IPS DF 6.9 (cell line): ENCODE results near the gene IL7R.
"Not testable (repeated sequence)": the region's sequence is repeated elsewhere in the genome, so short reads cannot be mapped to it uniquely, and the experiment has no call there.

ENCODE experiments used
- DNase-seq: peaks from one replicate; pipeline ENCODE4 v3.0.0-alpha.2; 2013; ENCODE audit warnings: low read depth, low spot score
- H3K27ac ChIP-seq: one replicate; pipeline ENCODE4 v1.5.1; 2013; ENCODE audit warnings: low read length, control low read depth
- H3K27me3 ChIP-seq: 2 replicates; pipeline ENCODE4 v1.6.1; 2013; ENCODE audit warnings: mild to moderate bottlenecking, low read length; ENCODE audit not compliant: control insufficient read depth, insufficient read depth
- H3K36me3 ChIP-seq: 2 replicates; pipeline ENCODE4 v1.6.1; 2013; ENCODE audit warnings: low read length; ENCODE audit not compliant: control insufficient read depth, insufficient read depth
- H3K4me1 ChIP-seq: 2 replicates; pipeline ENCODE4 v1.6.1; 2013; ENCODE audit warnings: low read length; ENCODE audit not compliant: control insufficient read depth, insufficient read depth
- H3K4me3 ChIP-seq: 2 replicates; pipeline ENCODE4 v1.5.1; 2013; ENCODE audit warnings: mild to moderate bottlenecking, low read length
- H3K9me3 ChIP-seq: 2 replicates; pipeline ENCODE4 v1.6.1; 2013; ENCODE audit warnings: low read length, inconsistent platforms; ENCODE audit not compliant: control insufficient read depth, insufficient read depth
- WGBS: extraction: QIAGEN DNeasy Blood & Tissue Kit; methylation state at CpG from one replicate; pipeline ENCODE4 v1.1.7; 2013; ENCODE audit warnings: mixed read lengths, missing lambda C conversion rate; ENCODE audit not compliant: insufficient read length, insufficient coverage; 5-methylcytosine and 5-hydroxymethylcytosine counted together

IL7R gene

DNA sequence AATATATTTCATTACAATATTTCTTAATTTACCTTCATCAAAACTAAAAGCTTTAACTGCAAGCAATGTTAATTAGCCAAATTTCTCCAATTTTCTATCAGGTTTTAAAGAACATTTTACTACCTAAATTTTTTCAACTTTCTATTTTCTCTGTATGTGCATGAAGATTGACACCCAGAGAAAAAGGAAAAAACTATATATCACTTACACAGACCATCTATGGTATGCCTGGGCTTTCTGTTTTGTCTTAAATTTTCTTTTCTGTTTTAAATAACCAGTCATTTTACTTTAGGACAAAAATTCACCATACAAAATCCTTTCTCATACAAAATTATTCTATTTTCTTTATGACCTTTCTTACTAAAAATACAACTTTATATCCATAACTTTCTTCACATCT, 13.8 kb upstream of the IL7R start:
- peaks cover 3% of the 10 kb centered on the region for H3K9me3 ChIP-seq
- H3K4me1 ChIP-seq = no peaks in the 10 kb centered on the region
- H3K27ac ChIP-seq = no peak overlapping the region
- no peaks in the 10 kb centered on the region for H3K36me3 ChIP-seq
- no peaks in the 10 kb centered on the region for H3K27me3 ChIP-seq
- DNase-seq = no peak
- no peak overlapping the region for H3K4me3 ChIP-seq

DNA sequence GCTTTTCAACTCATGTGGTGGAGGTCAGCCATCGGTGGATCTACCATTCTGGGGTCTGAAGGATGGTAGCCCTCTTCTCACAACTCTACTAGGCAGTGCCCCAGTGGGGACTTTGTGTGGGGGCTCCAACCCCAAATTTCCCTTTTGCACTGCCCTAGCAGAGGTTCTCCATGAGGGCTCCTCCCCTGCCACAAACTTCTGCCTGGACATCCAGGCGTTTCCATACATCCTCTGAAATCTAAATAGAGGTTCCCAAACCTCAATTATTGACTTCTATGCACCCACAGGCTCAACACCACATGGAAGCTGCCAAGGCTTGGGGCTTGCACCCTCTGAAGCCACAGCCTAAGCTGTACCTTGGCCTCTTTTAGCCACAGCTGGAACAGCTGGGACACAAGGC, 11.2 kb upstream of the IL7R start:
- H3K27ac ChIP-seq, H3K4me3 ChIP-seq, DNase-seq, H3K9me3 ChIP-seq, H3K36me3 ChIP-seq, H3K4me1 ChIP-seq, H3K27me3 ChIP-seq: not testable (repeated sequence)
- no CpG with 5 or more reads among the region's 2 CpGs for WGBS

DNA sequence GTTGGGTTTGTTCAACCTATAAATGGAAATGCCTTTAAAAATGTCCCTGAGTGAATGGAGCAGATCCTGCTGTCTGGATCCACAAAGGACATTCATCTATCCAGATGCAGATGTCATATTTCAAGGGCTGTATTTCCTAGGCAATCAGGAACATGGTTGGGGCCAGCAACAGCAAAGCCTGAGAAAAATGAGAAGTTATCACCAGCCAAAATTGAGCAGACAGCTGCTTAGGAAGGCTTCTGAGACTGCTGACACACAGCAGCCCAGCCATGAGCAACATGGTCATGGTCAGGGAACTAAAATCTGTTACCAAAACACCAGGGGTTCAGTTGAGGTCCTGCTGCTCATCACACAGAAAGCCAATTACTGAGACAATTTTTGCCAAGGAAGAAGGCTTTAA, 9.2 kb upstream of the IL7R start:
- Histone ChIP-seq H3K36me3 (no peaks in the 10 kb centered on the region), H3K4me3 (no peak overlapping the region), H3K27ac (no peak overlapping the region), H3K9me3 (peaks cover 3% of the 10 kb centered on the region), H3K27me3 (no peaks in the 10 kb centered on the region), H3K4me1 (no peaks in the 10 kb centered on the region)
- DNase-seq = no peak

DNA sequence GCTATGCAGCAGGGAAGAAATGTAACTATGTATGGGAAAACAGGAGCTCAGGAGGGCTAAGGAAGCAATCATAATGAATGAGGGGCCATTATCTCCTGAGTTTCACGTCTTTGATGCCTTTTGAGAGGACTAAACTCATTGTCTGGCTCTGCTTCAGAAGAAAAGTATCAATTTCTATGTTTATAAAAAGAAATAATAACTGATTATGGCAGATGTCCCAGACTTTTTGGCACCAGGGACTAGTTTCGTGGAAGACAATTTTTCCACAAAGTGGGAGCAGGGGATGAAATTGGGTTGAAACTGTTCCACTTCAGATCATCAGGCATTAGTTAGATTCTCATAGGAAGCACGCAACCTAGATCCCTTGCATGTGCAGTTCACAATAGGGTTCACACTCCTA, 8.7 kb upstream of the IL7R start:
- no CpG with 5 or more reads among the region's 3 CpGs for WGBS
- Histone ChIP-seq H3K4me1 (no peaks in the 10 kb centered on the region), H3K27me3 (no peaks in the 10 kb centered on the region), H3K36me3 (no peaks in the 10 kb centered on the region), H3K4me3 (no peak overlapping the region), H3K27ac (no peak overlapping the region), H3K9me3 (peaks cover 3% of the 10 kb centered on the region)
- DNase-seq = no peak

DNA sequence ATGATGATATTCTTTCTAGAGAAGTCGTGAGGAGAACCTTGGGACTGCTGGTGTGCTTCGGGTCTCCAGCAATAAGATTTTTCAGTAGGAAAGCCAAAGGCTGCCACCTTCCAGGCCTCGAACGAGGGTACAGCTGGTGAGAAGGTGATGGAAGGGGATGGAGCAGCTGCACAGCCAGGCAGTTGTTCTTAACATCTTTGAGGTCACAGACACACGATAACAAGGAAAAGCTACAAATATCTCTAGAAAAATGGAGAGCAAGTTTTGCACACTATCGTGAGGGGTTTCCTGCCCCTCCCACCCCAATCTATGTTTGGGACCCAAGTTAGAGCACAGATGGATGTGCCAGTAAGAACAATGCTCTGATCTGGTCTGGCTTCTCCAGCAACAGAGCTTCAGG, 6.8 kb upstream of the IL7R start:
- no peaks in the 10 kb centered on the region for H3K4me1 ChIP-seq
- no CpG with 5 or more reads among the region's 6 CpGs for WGBS
- no peaks in the 10 kb centered on the region for H3K36me3 ChIP-seq

DNA sequence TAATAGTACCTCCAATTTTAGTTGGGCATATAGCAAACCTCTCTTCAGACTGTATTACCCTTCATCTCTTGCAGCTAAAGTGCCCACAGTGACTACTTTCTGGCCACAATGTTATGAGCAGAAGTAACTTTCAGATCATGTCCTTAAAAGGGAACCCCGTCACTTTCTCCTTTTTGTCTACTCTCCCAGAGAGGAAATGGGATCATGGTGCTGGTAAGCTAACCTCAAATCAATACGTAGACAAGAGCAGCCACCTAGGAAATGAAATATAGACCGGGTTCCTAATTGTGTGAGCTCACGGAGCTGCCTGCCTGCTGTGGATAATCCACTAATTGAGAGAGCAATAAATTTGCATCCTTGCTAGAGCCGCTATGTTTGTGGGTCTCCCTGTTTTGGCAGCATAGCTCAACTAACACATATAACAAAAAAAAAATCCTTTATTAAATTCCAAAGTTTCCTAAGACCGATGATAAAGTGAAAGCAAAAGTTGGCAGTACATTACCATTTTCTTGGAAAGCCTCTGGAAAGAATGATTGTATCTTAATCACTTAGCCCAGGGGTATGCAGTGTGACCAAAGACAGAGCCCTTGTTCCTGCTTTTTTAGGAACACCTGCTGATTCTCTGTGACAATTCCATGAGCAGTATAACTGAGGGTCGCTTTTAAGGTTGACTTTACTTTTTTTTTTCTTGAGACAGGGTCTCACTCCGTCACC, 5.6 kb upstream of the IL7R start:
- no peak overlapping the region for H3K27ac ChIP-seq
- no peaks in the 10 kb centered on the region for H3K36me3 ChIP-seq
- no peaks in the 10 kb centered on the region for H3K4me1 ChIP-seq
- H3K9me3 ChIP-seq = no peaks in the 10 kb centered on the region
- no peak overlapping the region for H3K4me3 ChIP-seq
- DNase-seq = no peak
- WGBS = no CpG with 5 or more reads among the region's 8 CpGs
- H3K27me3 ChIP-seq = no peaks in the 10 kb centered on the region

More for the DNA sequence above, 6.8 kb upstream of the IL7R start:
- no peak overlapping the region for H3K27ac ChIP-seq
- no peak overlapping the region for H3K4me3 ChIP-seq
- no peak for DNase-seq
- no peaks in the 10 kb centered on the region for H3K27me3 ChIP-seq
- H3K9me3 ChIP-seq = peaks cover 3% of the 10 kb centered on the region

DNA sequence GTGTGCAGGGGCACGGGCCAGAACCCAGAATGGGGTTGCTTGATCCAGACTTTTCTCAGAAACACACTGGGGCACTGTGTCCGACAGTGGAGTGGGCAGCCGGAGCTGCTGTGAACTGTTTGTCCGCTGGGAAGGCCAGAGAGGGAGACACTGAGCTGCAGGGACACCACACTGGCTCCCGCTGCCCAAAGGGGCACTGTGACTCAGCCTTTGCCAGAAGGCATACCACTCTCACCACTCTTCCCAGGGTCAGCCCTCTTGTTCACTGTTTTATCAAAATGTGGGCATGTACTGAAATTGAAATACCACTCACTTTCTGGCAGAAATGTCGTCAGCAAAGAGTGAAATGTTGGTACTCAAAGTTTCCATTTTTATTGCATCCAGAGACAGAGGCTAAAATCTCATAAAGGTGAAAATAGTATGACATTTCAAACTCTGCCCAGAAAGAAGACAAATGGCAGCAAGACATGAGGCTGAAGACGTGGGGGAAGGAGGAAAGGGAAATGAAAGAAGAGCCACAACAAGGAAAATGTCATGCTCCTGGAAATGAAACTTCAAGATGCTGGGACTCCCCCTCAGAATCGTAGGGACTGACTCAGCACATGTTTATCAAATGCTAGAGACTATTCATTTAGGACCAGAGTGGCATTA, 4.5 kb upstream of the IL7R start:
- WGBS = no CpG with 5 or more reads among the region's 8 CpGs
- DNase-seq = no peak
- Histone ChIP-seq H3K27ac (no peak overlapping the region), H3K4me1 (no peaks in the 10 kb centered on the region), H3K9me3 (no peaks in the 10 kb centered on the region), H3K36me3 (no peaks in the 10 kb centered on the region), H3K4me3 (no peak overlapping the region), H3K27me3 (no peaks in the 10 kb centered on the region)

DNA sequence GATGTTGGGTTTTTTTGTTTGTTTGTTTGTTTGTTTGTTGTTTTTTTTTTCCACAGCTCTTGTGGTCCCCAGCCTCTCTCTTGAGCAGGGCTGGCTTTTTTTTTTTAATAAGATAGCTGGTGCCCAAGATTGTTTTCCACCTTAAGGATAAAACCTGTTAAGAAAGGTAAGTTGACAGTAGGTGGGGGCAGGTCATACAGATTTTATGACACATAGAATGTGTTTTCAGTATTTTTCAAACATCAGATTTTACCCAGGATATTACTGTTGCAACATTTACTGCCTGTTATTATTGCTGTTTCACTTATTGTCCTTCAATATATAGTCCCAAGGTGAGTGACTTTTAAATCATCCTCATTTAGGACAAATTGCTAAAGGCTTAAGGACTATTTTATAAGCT, 3.9 kb upstream of the IL7R start:
- no peaks in the 10 kb centered on the region for H3K4me1 ChIP-seq
- H3K27me3 ChIP-seq = no peaks in the 10 kb centered on the region
- no peaks in the 10 kb centered on the region for H3K36me3 ChIP-seq
- H3K27ac ChIP-seq = no peak overlapping the region
- H3K9me3 ChIP-seq = no peaks in the 10 kb centered on the region
- no peak for DNase-seq
- H3K4me3 ChIP-seq = no peak overlapping the region

DNA sequence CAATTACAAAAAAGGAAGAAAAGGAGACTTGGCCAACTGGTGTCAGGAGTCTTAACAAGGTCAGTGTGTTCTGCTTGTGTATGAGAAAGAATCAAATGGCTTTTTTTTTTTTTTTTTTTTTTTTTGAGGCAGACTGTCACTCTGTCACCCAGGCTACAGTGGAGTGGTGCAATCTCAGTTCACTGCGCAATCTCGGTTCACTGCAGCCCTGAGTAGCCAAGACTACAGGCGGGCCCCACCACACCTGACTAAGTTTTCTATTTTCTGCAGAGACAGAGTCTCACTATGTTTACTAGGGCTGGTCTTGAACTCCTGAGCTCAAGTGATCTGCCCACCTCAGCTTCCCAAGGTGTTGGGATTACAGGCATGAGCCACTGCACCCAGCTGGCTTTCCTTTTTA, 3.1 kb upstream of the IL7R start:
- no peak overlapping the region for H3K4me3 ChIP-seq
- H3K9me3 ChIP-seq = no peaks in the 10 kb centered on the region
- H3K4me1 ChIP-seq = no peaks in the 10 kb centered on the region
- H3K27ac ChIP-seq = no peak overlapping the region
- H3K36me3 ChIP-seq = no peaks in the 10 kb centered on the region
- no peaks in the 10 kb centered on the region for H3K27me3 ChIP-seq
- no peak for DNase-seq
- no CpG with 5 or more reads among the region's 3 CpGs for WGBS

DNA sequence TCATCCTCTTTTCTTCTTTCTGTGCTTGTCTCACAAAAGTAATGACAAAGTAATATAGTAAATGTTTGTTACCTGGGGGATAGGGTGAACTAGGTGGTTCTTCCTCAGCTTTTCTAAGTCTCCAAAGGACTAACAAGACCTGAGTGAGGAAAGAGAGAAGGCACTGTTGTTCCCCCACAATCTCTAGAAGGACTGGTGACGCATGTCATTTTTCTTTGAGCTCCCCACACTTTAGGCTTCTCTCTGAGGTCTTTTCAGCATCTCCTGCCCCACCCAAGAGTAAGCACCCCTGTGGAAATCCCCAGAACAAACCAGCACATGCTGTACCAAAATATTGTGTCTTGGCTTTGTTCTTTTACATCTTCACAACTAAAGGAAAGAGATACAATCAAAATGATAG, 2.4 kb upstream of the IL7R start:
- no CpG with 5 or more reads among the region's 1 CpG for WGBS
- Histone ChIP-seq H3K27ac (no peak overlapping the region), H3K9me3 (no peaks in the 10 kb centered on the region), H3K4me1 (no peaks in the 10 kb centered on the region), H3K36me3 (no peaks in the 10 kb centered on the region), H3K4me3 (no peak overlapping the region), H3K27me3 (no peaks in the 10 kb centered on the region)
- no peak for DNase-seq

DNA sequence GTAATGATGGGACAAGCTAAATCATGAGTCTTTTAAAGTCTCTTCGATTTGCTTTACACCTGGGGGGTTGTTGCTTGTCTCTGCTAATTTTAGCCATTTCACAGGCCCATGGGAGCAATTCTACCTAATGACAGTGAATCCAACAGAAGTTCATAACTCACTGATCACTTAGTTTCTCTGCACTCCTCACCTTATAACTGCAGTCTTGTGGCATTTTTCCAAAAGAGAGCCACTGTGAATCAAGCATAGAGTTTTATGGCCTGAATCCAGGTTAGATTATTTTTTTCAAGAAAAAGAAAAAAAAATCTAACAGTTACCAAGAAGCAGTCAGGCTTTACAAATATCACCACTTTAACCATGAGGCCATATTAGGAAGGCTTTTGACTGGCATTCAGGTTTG, 1.5 kb upstream of the IL7R start:
- Histone ChIP-seq H3K27ac (no peak overlapping the region), H3K9me3 (no peaks in the 10 kb centered on the region), H3K4me1 (no peaks in the 10 kb centered on the region; the same call in 1 of the 2 replicates), H3K27me3 (no peaks in the 10 kb centered on the region), H3K4me3 (no peak overlapping the region), H3K36me3 (no peaks in the 10 kb centered on the region)
- DNase-seq = no peak
- WGBS = no CpG with 5 or more reads among the region's 1 CpG
